Aorta (tissue), 5 donors: Measurements from ENCODE around the gene CD19. TPM values are rescaled to one million over a fixed set of nuclear protein-coding genes. Genes with fewer than 3 reads are reported as not detected.
"Not testable (repeated sequence)": the region's sequence is repeated elsewhere in the genome, so short reads cannot be mapped to it uniquely, and the experiment has no call there.

Source experiments
- ATAC-seq: fragments of 200-7000 bp; cut with Tn5 transposase; one replicate; pipeline ENCODE4 v1.9.1; 2022; ENCODE audit warnings: moderate library complexity; ENCODE audit not compliant: low FRiP score
- DNase-seq, 2 donors: peaks; one replicate each; pipeline ENCODE4 v3.0.0-alpha.2; 2020
- H3K27ac ChIP-seq, 2 donors: one replicate each; pipeline ENCODE4 v1.5.1; 2013; ENCODE audit warnings: low read length in 2 of 2, mild to moderate bottlenecking in 2 of 2, moderate library complexity in 2 of 2, control low read depth in 1 of 2, inconsistent platforms in 1 of 2, low read depth in 1 of 2
- H3K27me3 ChIP-seq, 2 donors: one replicate each; pipeline ENCODE4 v1.6.1; 2013; ENCODE audit warnings: control low read depth in 1 of 2, low read length in 1 of 2, mild to moderate bottlenecking in 1 of 2, moderate library complexity in 1 of 2; ENCODE audit not compliant: insufficient read depth in 2 of 2, control insufficient read depth in 1 of 2
- H3K36me3 ChIP-seq, 2 donors: one replicate each; pipeline ENCODE4 v1.6.1; 2013; ENCODE audit warnings: control low read depth in 1 of 2, low read length in 1 of 2, mild to moderate bottlenecking in 1 of 2; ENCODE audit not compliant: insufficient read depth in 2 of 2, control insufficient read depth in 1 of 2
- H3K4me1 ChIP-seq, 2 donors: one replicate each; pipeline ENCODE4 v1.6.1; 2013; ENCODE audit warnings: low read length in 2 of 2, control low read depth in 1 of 2, mild to moderate bottlenecking in 1 of 2, moderate library complexity in 1 of 2; ENCODE audit not compliant: insufficient read depth in 2 of 2, control insufficient read depth in 1 of 2
- H3K4me3 ChIP-seq, 2 donors: one replicate each; pipeline ENCODE4 v1.5.1; 2013; ENCODE audit warnings: low read length in 2 of 2, control low read depth in 1 of 2, mild to moderate bottlenecking in 1 of 2
- H3K9me3 ChIP-seq: one replicate; pipeline ENCODE4 v1.6.1; 2013; ENCODE audit warnings: mild to moderate bottlenecking, low read length; ENCODE audit not compliant: control insufficient read depth
- WGBS, 2 donors: extraction: QIAGEN DNeasy Blood & Tissue Kit; methylation state at CpG; one replicate each; pipeline ENCODE4 v1.1.7; 2013; 5-methylcytosine and 5-hydroxymethylcytosine counted together
- intact Hi-C, 2 donors: fragments of 100-400 bp; cut with DNase I; formaldehyde crosslinking; loops; one replicate each; pipeline versions ENCODE4 v1.14.2 to v1.15.0; 2022
- polyA plus RNA-seq, 2 donors: library from polyadenylated mRNA; stranded (reverse); fragments of 200-250 nt; gene quantifications; one replicate each; pipeline ENCODE4 v1.2.3, GENCODE V29; 2013
- total RNA-seq, 2 donors: library from RNA; stranded (reverse); fragmentation: NEBNext Ultra II Directional; extraction: Animal tissue kit (Norgen Biotek cat#: 25700); gene quantifications; one replicate each; pipeline ENCODE4 v1.2.1, GENCODE V29; 2021
- donor health status: healthy with polysubstance abuse.
- donor health status: Bipolar disorder and iron deficiency.
- donor health status: DM: no; HTN: no; CAD: no.
- donor health status: DM: no; HTN: no; CAD: no.
- donor health status: DM: yes; HTN: yes; CAD: no.

Gene CD19
- total and polyA plus RNA-seq, 4 donors, result 0.10 to 0.71 (median 0.63) TPM; not detected in 1

GRCh38 chr16:28937222-28937876 is 5.6 kb downstream of the CD19 start:
- Histone ChIP-seq H3K27ac (no peak overlapping the region), H3K36me3 (no peaks in the 10 kb centered on the region), H3K9me3 (no peaks in the 10 kb centered on the region), H3K4me3 (no peak overlapping the region), H3K4me1 (no peaks in the 10 kb centered on the region), H3K27me3 (no peaks in the 10 kb centered on the region)
- 76 to 81% methylated on average over 14 of the region's 14 CpGs for WGBS, 2 donors
- DNase-seq, result no peak
- ATAC-seq, result no peak
- intact Hi-C loops, result no loop called here

- ATAC-seq, result no peak
- Histone ChIP-seq H3K27ac (no peak overlapping the region), H3K4me3 (no peak overlapping the region), H3K27me3 (no peaks in the 10 kb centered on the region), H3K4me1 (no peaks in the 10 kb centered on the region), H3K36me3 (no peaks in the 10 kb centered on the region), H3K9me3 (no peaks in the 10 kb centered on the region)
- no peak for DNase-seq
- 76 to 79% methylated on average over 7 of the region's 7 CpGs for WGBS, 2 donors
- intact Hi-C loops, result no loop called here
Measured at GRCh38 chr16:28938721-28939120, 7.0 kb downstream of the CD19 start.

- WGBS, 2 donors, result 90 to 91% methylated on average over 7 of the region's 7 CpGs
Measured at GRCh38 chr16:28939825-28940224, 8.1 kb downstream of the CD19 start.

GRCh38 chr16:28943281-28943680 is 11.5 kb downstream of the CD19 start:
- Histone ChIP-seq H3K27ac (no peak overlapping the region), H3K36me3 (no peaks in the 10 kb centered on the region), H3K9me3 (no peaks in the 10 kb centered on the region), H3K4me1 (no peaks in the 10 kb centered on the region), H3K27me3 (no peaks in the 10 kb centered on the region), H3K4me3 (no peak overlapping the region)
- DNase-seq, result no peak
- ATAC-seq, result no peak
- intact Hi-C loops, result no loop called here

More at GRCh38 chr16:28939825-28940224, 8.1 kb downstream of the CD19 start:
- H3K4me3 ChIP-seq, H3K9me3 ChIP-seq, ATAC-seq, H3K27ac ChIP-seq, DNase-seq, intact Hi-C loops, H3K27me3 ChIP-seq, H3K36me3 ChIP-seq, H3K4me1 ChIP-seq: not testable (repeated sequence)

GRCh38 chr16:28946681-28947080 is 14.9 kb downstream of the CD19 start:
- ATAC-seq (no peak), DNase-seq (no peak)
- intact Hi-C loops, result loop anchor here (5.0 kb wide), 3 partner anchors 69 to 124 kb away; partner anchors contain the start of genes ATP2A1 (in 1 of the 2), ATXN2L (in 1 of the 2) and SH2B1 (in 1 of the 2)
- H3K4me3 ChIP-seq, result no peak overlapping the region
- no peaks in the 10 kb centered on the region for H3K36me3 ChIP-seq
- no peak overlapping the region for H3K27ac ChIP-seq
- H3K27me3 ChIP-seq, result no peaks in the 10 kb centered on the region
- H3K4me1 ChIP-seq, result peaks cover 0 to 1% of the 10 kb centered on the region in 2 donors
- no peaks in the 10 kb centered on the region for H3K9me3 ChIP-seq
- WGBS, 2 donors, result 54 to 60% methylated on average over 4 of the region's 4 CpGs

- intact Hi-C loops, result loop anchor here in 1 of 2 donors (5.0 kb wide), 1 partner anchor 129 kb away; the partner anchor contains the start of gene ATXN2L
- DNase-seq (peak; percentile 100), ATAC-seq (peak; percentile 99)
- peak within 1 kb of the TSS; percentile 80 to 89 for H3K4me3 ChIP-seq
- no peaks in the 10 kb centered on the region for H3K36me3 ChIP-seq
- H3K4me1 ChIP-seq, result peaks cover 0 to 1% of the 10 kb centered on the region in 2 donors
- no peaks in the 10 kb centered on the region for H3K9me3 ChIP-seq
- H3K27ac ChIP-seq, result peak within 1 kb of the TSS; percentile 32 to 38
- no peaks in the 10 kb centered on the region for H3K27me3 ChIP-seq
- 0 to 1% methylated on average over 71 to 79 of the region's 79 CpGs for whole genome bisulfite sequencing, 2 donors
Measured at GRCh38 chr16:28950648-28951409, 19.1 kb downstream of the CD19 start, which contains the start of gene NFATC2IP. Gene NFATC2IP, plus strand, starts transcription at chr16:28950937. Its CDS starts 75 bp downstream, at chr16:28951012.

GRCh38 chr16:28951410-28951943 is 19.7 kb downstream of the CD19 start:
- peak overlapping the region in 1 of 2 donors; percentile 32 for H3K27ac ChIP-seq
- no peaks in the 10 kb centered on the region for H3K9me3 ChIP-seq
- 1% methylated on average over 17 of the region's 17 CpGs for WGBS, 2 donors
- peak overlapping the region; percentile 80 to 89 for H3K4me3 ChIP-seq
- H3K4me1 ChIP-seq, result peaks cover 0 to 1% of the 10 kb centered on the region in 2 donors
- H3K27me3 ChIP-seq, result no peaks in the 10 kb centered on the region
- H3K36me3 ChIP-seq, result peaks cover 0 to 1% of the 10 kb centered on the region in 2 donors
- DNase-seq (no peak), ATAC-seq (no peak)
- intact Hi-C loops, result loop anchor here in 1 of 2 donors (5.0 kb wide), 1 partner anchor 129 kb away; the partner anchor contains the start of gene ATXN2L

GRCh38 chr16:28958216-28958615 is 26.4 kb downstream of the CD19 start:
- DNase-seq (no peak), ATAC-seq (no peak)
- 89 to 93% methylated on average over 9 of the region's 9 CpGs for WGBS, 2 donors
- H3K27me3 ChIP-seq, result no peaks in the 10 kb centered on the region
- H3K27ac ChIP-seq, result no peak overlapping the region
- intact Hi-C loops, result no loop called here
- no peaks in the 10 kb centered on the region for H3K4me1 ChIP-seq
- H3K9me3 ChIP-seq, result no peaks in the 10 kb centered on the region
- H3K36me3 ChIP-seq, result peaks cover 0 to 1% of the 10 kb centered on the region in 2 donors
- no peak overlapping the region for H3K4me3 ChIP-seq
